ENCODE data around the gene UPK3BL1.
"Not testable (repeated sequence)": the region's sequence is repeated elsewhere in the genome, so short reads cannot be mapped to it uniquely, and the experiment has no call there.

UPK3BL1 gene

GRCh38 chr7:102642691-102643090 lies at the start of gene UPK3BL1:
Gene UPK3BL1 (minus strand): TSS chr7:102642791. CDS start chr7:102642741, 50 bp downstream.
- not testable (repeated sequence) for DNase-seq

GRCh38 chr7:102690602-102691001 lies 48.0 kb upstream of the UPK3BL1 start:
- DNase-seq, result not testable (repeated sequence)

- not testable (repeated sequence) for DNase-seq
These were observed 47.1 kb upstream of the UPK3BL1 start for GRCh38 chr7:102689436-102690282.

GRCh38 chr7:102688299-102689036 lies 45.9 kb upstream of the UPK3BL1 start:
- DNase-seq, result not testable (repeated sequence)

- not testable (repeated sequence) for DNase-seq
These were observed 40.0 kb upstream of the UPK3BL1 start for GRCh38 chr7:102682560-102682959.

- DNase-seq, result not testable (repeated sequence)
These were observed 38.2 kb upstream of the UPK3BL1 start for GRCh38 chr7:102680780-102681179.

GRCh38 chr7:102675545-102675944 lies 33.0 kb upstream of the UPK3BL1 start:
- DNase-seq, result not testable (repeated sequence)

GRCh38 chr7:102673447-102674067 lies 31.0 kb upstream of the UPK3BL1 start:
- not testable (repeated sequence) for DNase-seq

- DNase-seq, result not testable (repeated sequence)
These were observed 29.3 kb upstream of the UPK3BL1 start for GRCh38 chr7:102671956-102672307.

GRCh38 chr7:102671166-102671955 lies 28.8 kb upstream of the UPK3BL1 start, which contains the start of gene POLR2J2:
Gene POLR2J2 (minus strand): TSS chr7:102671663. CDS start chr7:102671601, 62 bp downstream.
- peak; percentile 85 for DNase-seq

GRCh38 chr7:102667523-102667922 lies 24.9 kb upstream of the UPK3BL1 start:
- DNase-seq, result not testable (repeated sequence)

GRCh38 chr7:102666850-102667249 lies 24.3 kb upstream of the UPK3BL1 start:
- not testable (repeated sequence) for DNase-seq

GRCh38 chr7:102664765-102665164 lies 22.2 kb upstream of the UPK3BL1 start:
- DNase-seq, result not testable (repeated sequence)

GRCh38 chr7:102649924-102650323 lies 7.3 kb upstream of the UPK3BL1 start, which contains the start of gene SPDYE2B:
Gene SPDYE2B (plus strand): TSS chr7:102650319. CDS start chr7:102652349, 2,030 bp downstream.
- not testable (repeated sequence) for DNase-seq

- not testable (repeated sequence) for DNase-seq
These were observed 5.2 kb upstream of the UPK3BL1 start for GRCh38 chr7:102647813-102648212.

- not testable (repeated sequence) for DNase-seq
These were observed 813 bp upstream of the UPK3BL1 start for GRCh38 chr7:102643404-102643803.

GRCh38 chr7:102638848-102639247 lies 3.7 kb downstream of the UPK3BL1 start:
- peak; percentile 36 for DNase-seq

- DNase-seq, result not testable (repeated sequence)
These were observed 5.6 kb downstream of the UPK3BL1 start for GRCh38 chr7:102636956-102637355.

GRCh38 chr7:102635354-102635753 lies 7.2 kb downstream of the UPK3BL1 start:
- DNase-seq, result not testable (repeated sequence)

- DNase-seq, result not testable (repeated sequence)
These were observed 8.3 kb downstream of the UPK3BL1 start for GRCh38 chr7:102634299-102634698.

- not testable (repeated sequence) for DNase-seq
These were observed 12.0 kb downstream of the UPK3BL1 start for GRCh38 chr7:102630622-102631021.

All from right forelimb (tissue), 1 donor.